Eye (tissue), 1 donor: ENCODE results near the gene ZNF615.
A peak's percentile ranks its signal among the peaks of the same experiment; 100 is the strongest.
"Not testable (repeated sequence)": the region's sequence is repeated elsewhere in the genome, so short reads cannot be mapped to it uniquely, and the experiment has no call there.

Experiments used
- DNase-seq: peaks from one replicate; pipeline ENCODE4 v3.0.0-alpha.2; 2015

Gene ZNF615

GRCh38 chr19:51980116-51980736 lies 27.8 kb downstream of the ZNF615 start:
- no peak for DNase-seq

DNA sequence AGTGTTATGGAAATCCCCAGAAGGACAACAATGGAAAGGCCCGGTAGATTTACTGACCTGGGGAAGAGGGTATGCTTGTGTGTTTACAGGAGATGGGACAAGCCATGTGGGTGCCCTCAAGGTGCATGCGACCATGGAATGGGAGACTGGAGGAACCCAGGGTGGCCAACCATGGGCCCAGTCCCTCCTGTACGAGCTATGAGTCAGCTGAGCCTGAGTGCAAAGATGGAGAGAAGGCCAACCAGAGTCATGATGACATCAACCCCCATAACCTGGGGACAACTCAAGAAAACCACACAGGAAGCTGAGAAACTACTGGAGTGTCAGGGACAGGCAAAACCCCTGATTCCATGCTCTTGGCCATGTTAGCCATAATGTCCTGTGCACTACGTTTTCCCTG lies 29.1 kb downstream of the ZNF615 start:
- no peak for DNase-seq

GRCh38 chr19:51977346-51977745 lies 30.7 kb downstream of the ZNF615 start:
- no peak for DNase-seq

DNA sequence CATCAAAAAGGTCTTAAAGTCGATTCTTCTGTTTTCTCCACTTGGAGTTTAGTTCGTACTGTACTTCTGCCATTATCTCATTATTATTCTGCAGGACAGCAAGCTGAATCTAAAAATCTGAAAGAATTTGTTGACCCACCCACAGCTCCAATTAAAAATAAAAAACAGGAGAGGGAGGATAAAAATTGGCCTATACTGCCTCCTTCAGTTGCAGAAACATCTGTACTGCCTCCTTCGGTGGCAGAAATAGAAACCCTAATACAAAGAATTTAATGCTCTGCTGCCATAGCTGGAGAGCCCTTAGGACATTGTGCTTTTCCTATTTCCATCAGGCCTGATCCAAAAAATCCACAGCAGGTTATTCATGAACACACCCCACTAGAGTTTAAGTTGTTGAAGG lies 31.2 kb downstream of the ZNF615 start:
- DNase-seq, result no peak

DNA sequence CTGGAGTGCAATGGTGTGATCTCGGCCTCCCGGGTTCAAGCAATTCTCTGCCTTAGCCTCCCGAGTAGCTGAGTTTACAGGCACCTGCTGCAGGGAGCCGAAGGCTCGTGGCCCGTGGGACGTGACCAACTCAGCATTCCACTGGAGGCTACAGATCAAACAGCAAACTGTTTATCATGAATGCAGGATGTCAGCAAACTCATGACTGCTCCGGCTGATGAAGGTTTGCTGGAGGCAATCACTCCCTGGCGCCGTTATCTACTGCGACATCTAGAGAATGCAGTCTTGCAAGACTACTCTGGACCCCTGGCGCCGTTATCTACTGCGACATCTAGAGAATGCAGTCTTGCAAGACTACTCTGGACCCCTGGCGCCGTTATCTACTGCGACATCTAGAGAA lies 32.2 kb downstream of the ZNF615 start:
- DNase-seq, result not testable (repeated sequence)

DNA sequence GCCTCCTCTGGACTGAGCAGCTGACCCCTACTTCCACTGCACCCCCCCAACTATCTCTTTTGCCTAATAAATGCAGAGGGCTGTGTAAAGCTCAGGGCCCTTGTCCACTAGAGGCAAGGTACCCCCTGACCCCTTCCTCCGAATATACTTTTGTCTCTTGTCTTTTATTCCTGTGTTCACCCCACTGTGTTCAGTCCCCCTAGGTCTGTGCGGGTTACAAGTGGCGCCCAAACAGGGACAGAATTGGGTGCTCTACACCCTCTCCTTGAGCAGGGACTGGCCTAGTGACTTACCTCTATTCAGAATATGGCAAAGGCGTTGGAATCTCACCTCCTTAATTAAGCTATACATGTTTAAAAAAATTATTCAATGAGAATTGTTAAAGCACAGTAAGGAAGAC lies 36.4 kb downstream of the ZNF615 start:
- peak; percentile 35 for DNase-seq

DNA sequence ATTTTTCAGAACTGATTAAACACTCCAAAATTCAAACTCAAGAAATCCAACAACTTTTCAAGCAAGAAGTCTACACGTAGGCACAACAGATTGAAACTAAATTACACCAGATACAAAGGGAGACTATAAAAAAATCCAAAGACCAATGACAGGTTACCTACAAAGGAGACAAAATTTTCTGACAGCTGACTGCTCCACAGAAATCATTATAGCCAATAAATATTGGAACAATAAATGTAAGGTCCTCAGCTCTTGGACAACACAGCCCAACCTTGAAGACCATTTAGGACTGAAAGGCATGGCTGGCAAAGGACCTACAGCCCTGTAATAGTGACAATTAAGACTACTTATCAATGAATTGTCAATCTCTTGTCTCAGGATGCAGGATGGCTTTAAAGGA lies 37.3 kb downstream of the ZNF615 start:
- no peak for DNase-seq

DNA sequence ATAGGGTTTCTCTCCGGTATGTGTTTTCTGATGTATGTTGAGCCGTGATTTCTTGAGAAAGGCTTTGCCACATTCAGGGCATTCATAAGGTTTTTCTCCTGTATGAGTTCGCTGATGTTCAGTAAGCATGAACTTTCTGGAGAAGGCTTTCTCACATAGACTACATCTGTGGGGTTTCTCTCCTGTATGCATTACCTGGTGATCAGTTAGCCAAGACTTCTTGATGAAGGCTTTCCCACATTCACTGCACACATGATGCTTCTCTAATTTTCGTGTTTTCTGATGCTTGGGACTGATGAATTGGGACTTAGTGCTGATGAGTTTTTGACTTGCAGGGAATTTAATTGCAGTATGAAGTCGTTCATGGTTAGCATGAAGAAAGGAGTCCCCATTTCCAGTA lies 42.4 kb downstream of the ZNF615 start:
- DNase-seq, result no peak

DNA sequence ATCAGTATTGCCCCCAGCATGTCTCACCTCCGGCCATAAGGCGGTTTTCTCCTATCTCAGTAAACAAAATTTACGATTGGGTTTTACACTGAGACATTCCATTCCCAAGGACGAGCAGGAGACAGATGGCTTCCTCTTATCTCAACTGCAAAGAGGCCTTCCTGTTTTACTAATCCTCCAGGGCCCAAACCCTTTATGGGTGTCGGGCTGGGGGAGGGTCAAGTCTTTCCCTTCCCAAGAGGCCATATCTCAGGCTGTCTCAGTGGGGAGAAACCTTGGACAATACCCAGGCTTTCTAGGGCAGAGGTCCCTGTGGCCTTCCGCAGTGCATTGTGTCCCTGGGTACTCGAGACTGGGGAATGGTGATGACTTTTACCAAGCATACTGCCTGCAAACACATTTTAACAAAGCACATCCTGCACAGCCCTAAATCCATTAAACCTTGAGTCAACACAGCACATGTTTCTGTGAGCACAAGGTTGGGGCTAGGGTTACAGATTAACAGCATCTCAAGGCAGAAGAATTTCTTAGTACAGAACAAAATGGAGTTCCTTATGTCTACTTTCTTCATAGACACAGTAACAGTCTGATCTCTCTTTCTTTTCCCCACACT lies 47.3 kb downstream of the ZNF615 start:
- not testable (repeated sequence) for DNase-seq

DNA sequence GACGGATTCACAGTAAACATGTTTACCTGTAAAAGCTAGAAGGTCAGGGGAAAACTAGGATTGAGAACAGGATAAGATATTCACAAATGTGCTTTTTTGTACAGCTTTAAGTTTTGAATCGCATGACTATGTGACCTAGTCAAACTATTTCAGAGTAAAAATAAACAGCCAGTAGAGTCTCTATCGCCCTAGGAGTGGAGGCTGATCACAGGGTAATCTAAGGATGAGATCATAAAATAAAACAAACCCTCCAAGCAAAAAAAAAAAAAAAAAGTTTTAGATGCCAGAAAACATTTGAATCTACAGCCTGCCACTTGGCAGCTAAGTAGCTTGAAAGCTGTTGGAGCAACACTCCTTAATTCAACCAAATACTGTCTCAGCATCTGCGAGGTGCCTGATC lies 48.2 kb downstream of the ZNF615 start:
- no peak for DNase-seq

- not testable (repeated sequence) for DNase-seq
Measured at GRCh38 chr19:51957846-51958245, 50.2 kb downstream of the ZNF615 start.

DNA sequence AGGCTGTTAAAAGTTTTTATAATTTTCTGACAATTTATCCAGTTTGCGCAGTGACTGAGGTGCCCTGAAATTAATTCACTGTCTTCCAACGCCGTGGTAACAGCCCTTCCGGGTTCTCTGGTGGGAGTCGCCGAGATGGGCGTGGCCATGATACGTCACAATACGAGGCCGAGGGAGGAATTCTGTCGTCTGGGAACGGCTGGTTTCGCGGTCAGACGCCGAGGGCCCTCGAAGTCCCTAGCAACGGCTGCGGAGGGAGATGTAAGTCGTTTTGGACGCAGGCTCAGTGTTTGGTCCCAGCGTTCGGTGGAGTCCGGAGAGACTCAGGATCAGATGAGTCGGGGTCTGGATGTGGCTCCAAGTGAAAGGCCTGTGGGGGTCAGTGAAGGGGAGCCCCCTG lies 59.0 kb downstream of the ZNF615 start:
- peak; percentile 87 for DNase-seq

- no peak for DNase-seq
Measured at GRCh38 chr19:51946602-51947001, 61.4 kb downstream of the ZNF615 start.

- DNase-seq, result no peak
Measured at GRCh38 chr19:51944798-51945552, 63.0 kb downstream of the ZNF615 start.
